Stimulated activated CD8-positive, alpha-beta memory T cell treated with anti-CD3 and anti-CD28 coated beads, Interleukin-4, amount 100 ng/mL, for 24 hours (primary cell): ENCODE measurements around the gene SOX8.
"Not testable (repeated sequence)": the region's sequence is repeated elsewhere in the genome, so short reads cannot be mapped to it uniquely, and the experiment has no call there.

ENCODE experiments used
- DNase-seq: peaks from one replicate; pipeline ENCODE4 v3.0.0-alpha.2; 2020; ENCODE audit warnings: low read depth

Gene SOX8

GRCh38 chr16:955766-956165 is 25.8 kb upstream of the SOX8 start:
- DNase-seq, result not testable (repeated sequence)

- no peak for DNase-seq
Measured at GRCh38 chr16:959232-960040, 22.1 kb upstream of the SOX8 start.

- no peak for DNase-seq
Measured at GRCh38 chr16:962366-962765, 19.2 kb upstream of the SOX8 start.

GRCh38 chr16:962901-963814 is 18.4 kb upstream of the SOX8 start:
- DNase-seq, result no peak

- no peak for DNase-seq
Measured at GRCh38 chr16:963913-964312, 17.7 kb upstream of the SOX8 start.

- DNase-seq, result no peak
Measured at GRCh38 chr16:964356-965035, 17.1 kb upstream of the SOX8 start.

GRCh38 chr16:965036-965395 is 16.6 kb upstream of the SOX8 start:
- DNase-seq, result no peak

- DNase-seq, result no peak
Measured at GRCh38 chr16:965487-965886, 16.1 kb upstream of the SOX8 start.

GRCh38 chr16:966035-966434 is 15.5 kb upstream of the SOX8 start:
- DNase-seq, result no peak

GRCh38 chr16:966505-966904 is 15.1 kb upstream of the SOX8 start:
- DNase-seq, result no peak

GRCh38 chr16:967077-967541 is 14.5 kb upstream of the SOX8 start:
- DNase-seq, result no peak

GRCh38 chr16:967546-968295 is 13.8 kb upstream of the SOX8 start:
- DNase-seq, result no peak

- DNase-seq, result no peak
Measured at GRCh38 chr16:968620-969019, 12.9 kb upstream of the SOX8 start.

- no peak for DNase-seq
Measured at GRCh38 chr16:969508-970385, 11.8 kb upstream of the SOX8 start.

GRCh38 chr16:970386-970765 is 11.2 kb upstream of the SOX8 start:
- DNase-seq, result no peak

- peak; percentile 89 for DNase-seq
Measured at GRCh38 chr16:970766-971581, 10.6 kb upstream of the SOX8 start, which contains the start of gene LMF1. LMF1 (minus strand) TSS chr16:970984; CDS start chr16:970980, 4 bp downstream.

- no peak for DNase-seq
Measured at GRCh38 chr16:971582-971905, 10.0 kb upstream of the SOX8 start.

GRCh38 chr16:971981-972315 is 9.6 kb upstream of the SOX8 start:
- DNase-seq, result no peak

GRCh38 chr16:972316-973002 is 9.1 kb upstream of the SOX8 start:
- DNase-seq, result no peak

GRCh38 chr16:973366-973765 is 8.2 kb upstream of the SOX8 start:
- no peak for DNase-seq
